Skeletal muscle satellite cell (primary cell): ENCODE measurements around the gene IFIT1.
"Not testable (repeated sequence)": the region's sequence is repeated elsewhere in the genome, so short reads cannot be mapped to it uniquely, and the experiment has no call there.

Source experiments
- H3K27me3 ChIP-seq: 2 replicates; pipeline ENCODE4 v1.7.0; 2013; ENCODE audit warnings: low read length; ENCODE audit not compliant: control insufficient read depth, insufficient read depth
- H3K36me3 ChIP-seq: 2 replicates; pipeline ENCODE4 v1.7.0; 2013; ENCODE audit warnings: mild to moderate bottlenecking, control low read depth, low read length; ENCODE audit not compliant: insufficient read depth
- H3K4me1 ChIP-seq: 2 replicates; pipeline ENCODE4 v1.7.0; 2013; ENCODE audit warnings: low read length; ENCODE audit not compliant: control insufficient read depth, insufficient read depth
- H3K4me2 ChIP-seq: 2 replicates; pipeline ENCODE4 v1.7.0; 2013; ENCODE audit warnings: mild to moderate bottlenecking, low read length
- H3K4me3 ChIP-seq: 2 replicates; pipeline ENCODE4 v1.7.0; 2013; ENCODE audit warnings: low read length
- H3K9ac ChIP-seq: 2 replicates; pipeline ENCODE4 v1.7.0; 2013; ENCODE audit warnings: mild to moderate bottlenecking, low read depth, low read length, moderate library complexity
- H3K9me3 ChIP-seq: replicated peaks from 2 replicates; pipeline ENCODE4 v1.7.0; 2013; ENCODE audit warnings: mild to moderate bottlenecking, control low read depth, low read length

The IFIT1 gene

DNA sequence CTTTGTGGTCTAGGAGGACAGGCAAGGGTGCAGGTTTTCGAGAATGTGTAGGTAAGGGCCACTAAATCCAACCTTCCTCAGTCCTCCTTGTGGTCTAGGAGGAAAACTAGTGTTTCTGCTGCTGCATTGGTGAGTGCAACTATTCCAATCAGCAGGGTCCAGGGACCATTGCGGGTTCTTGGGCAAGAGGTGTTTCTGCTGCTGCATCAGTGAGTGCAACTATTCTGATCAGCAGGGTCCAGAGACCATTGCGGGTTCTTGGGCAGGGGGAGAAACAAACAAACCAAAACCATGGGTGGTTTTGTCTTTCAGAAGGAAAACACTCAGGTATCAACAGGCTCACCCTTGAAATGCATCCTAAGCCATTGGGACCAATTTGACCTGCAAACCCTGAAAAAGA is 15.4 kb downstream of the IFIT1 start:
- not testable (repeated sequence) for H3K9ac ChIP-seq, H3K36me3 ChIP-seq, H3K4me3 ChIP-seq, H3K27me3 ChIP-seq, H3K4me2 ChIP-seq, H3K4me1 ChIP-seq, H3K9me3 ChIP-seq

DNA sequence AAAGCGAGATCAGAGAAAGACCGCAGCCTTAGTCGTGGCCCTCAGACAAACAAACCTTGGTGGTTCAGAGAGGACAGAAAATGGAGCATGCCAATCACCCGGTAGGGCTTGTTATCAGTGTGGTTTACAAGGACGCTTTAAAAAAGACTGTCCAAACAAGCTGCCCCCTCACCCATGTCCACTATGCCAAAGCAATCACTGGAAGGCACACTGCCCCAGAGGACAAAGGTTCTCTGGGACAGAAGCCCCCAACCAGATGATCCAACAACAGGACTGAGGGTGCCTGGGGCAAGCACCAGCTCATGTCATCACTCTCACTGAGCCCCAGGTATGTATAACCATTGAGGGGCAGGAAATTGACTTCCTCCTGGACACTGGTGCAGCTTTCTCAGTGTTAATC is 16.9 kb downstream of the IFIT1 start:
- not testable (repeated sequence) for H3K9ac ChIP-seq, H3K4me2 ChIP-seq, H3K36me3 ChIP-seq, H3K27me3 ChIP-seq, H3K4me1 ChIP-seq, H3K9me3 ChIP-seq, H3K4me3 ChIP-seq

DNA sequence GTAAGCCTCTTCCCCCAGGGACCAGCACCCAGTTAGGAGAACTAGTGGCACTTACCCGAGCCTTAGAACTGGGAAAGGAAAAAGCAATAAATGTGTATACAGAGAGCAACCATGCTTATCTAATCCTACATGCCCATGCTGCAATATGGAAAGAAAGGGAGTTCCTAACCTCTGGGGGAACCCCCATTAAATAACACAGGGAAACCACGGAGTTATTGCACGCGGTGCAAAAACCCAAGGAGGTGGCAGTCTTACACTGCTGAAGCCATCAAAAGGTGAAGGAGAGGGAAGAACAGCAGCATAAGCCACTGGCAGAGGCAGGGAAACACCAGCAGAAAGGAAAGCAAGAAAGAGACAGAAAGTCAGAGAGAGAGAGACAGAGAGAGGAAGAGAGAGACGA is 18.1 kb downstream of the IFIT1 start:
- not testable (repeated sequence) for H3K27me3 ChIP-seq

DNA sequence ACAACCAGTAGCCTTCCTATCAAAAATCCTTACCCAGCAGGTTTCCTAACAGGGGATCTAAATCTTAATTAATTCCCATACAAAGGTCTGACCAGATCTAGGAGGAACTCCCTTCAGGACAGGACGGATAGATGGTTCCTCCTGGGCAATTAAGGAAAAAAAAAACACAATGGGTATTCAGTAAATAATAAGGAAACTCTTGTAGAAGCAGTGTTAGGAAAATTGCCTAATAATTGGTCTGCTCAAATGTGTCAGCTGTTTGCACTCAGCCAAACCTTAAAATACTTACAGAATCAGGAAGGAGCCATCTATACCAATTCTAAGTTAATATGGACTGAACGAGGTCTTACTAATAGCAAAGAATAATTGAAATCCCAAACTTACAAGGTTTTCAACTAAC is 18.7 kb downstream of the IFIT1 start:
- not testable (repeated sequence) for H3K9ac ChIP-seq, H3K4me2 ChIP-seq, H3K4me1 ChIP-seq, H3K36me3 ChIP-seq, H3K27me3 ChIP-seq, H3K4me3 ChIP-seq, H3K9me3 ChIP-seq

More for the DNA sequence above, 18.1 kb downstream of the IFIT1 start:
- H3K9me3 ChIP-seq, H3K4me1 ChIP-seq, H3K36me3 ChIP-seq, H3K4me2 ChIP-seq, H3K9ac ChIP-seq, H3K4me3 ChIP-seq: not testable (repeated sequence)

DNA sequence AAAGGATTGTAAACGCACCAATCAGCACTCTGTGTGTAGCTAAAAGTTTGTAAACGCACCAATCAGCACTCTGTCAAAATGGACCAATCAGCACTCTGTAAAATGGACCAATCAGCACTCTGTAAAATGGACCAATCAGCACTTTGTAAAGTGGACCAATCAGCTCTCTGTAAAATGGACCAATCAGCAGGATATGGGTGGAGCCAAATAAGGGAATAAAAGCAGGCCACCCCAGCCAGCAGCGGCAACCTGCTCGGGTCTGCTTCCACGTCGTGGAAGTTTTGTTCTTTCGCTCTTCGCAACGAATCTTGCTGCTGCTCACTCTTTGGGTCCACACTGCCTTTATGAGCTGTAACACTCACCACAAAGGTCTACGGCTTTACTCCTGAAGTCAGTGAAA is 19.9 kb downstream of the IFIT1 start:
- not testable (repeated sequence) for H3K27me3 ChIP-seq, H3K4me2 ChIP-seq

DNA sequence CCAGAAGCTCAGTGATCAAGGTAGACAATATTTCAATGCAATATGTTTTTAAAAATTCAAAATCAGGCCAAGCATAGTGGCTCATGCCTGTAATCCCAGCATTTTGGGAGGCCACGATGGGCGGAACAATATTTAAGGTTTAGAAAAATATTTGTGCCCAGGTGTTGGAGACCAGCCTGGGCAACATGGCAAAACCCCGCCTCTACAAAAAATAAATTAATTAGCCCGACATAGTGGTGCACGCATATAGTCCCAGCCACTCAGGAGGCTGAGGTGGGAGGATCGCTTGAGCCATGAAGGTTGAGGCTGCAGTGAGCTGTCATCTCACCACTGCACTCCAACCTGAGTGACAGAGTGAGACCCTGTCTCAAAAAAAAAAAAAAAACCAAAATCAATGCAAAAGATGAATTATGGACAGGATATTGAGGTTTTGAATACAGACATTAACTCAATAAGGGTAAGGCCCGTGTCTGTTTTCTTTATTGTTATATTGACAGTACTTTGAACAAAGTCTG is 21.0 kb downstream of the IFIT1 start:
- peak overlapping the region; percentile 90 for H3K4me2 ChIP-seq

More for the DNA sequence above, 19.9 kb downstream of the IFIT1 start:
- not testable (repeated sequence) for H3K36me3 ChIP-seq, H3K9me3 ChIP-seq, H3K4me3 ChIP-seq, H3K9ac ChIP-seq, H3K4me1 ChIP-seq

DNA sequence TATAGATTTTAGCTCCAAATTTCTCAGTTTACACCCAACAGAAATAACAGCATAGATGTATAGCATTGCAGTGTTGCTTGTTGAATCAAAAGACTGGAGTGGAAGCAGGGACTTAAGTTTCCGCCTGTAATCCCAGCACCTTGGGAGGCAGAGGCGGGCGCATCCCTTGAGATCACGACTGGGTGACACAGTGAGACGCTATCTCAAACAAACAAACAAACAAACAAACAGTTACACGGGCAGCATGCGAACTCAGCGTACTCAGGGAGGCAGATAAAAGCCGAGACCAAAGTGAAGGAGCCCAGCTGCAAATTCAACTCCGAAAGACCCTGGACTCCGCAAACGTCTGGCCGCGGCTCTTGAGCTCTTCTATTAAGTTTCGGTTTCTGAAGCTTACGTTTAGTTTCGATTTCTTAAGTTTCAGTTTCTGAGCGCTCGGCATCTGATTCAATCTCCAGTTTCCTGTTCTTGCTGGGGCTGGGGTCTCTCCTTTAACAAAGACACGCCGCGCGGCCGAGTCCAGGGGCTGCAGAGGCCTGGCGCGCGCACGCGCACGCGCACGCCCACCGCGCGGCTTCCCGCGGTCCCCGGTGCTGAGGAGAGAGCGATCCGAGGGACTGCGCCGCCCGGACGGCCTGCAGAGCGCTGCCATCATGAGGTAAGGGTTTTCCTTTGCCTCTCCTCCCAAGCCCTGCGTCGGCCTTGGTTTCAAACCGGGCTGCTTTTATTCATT is 21.9 kb downstream of the IFIT1 start, which contains the start of gene IFIT5:
TSS of gene IFIT5 (plus strand) at position 423 of the 733 bp plus-strand sequence. CDS start at position 654, 231 bp downstream.
- H3K27me3 ChIP-seq: no peaks in the 10 kb centered on the region
- H3K4me2 ChIP-seq: peak within 1 kb of the TSS; percentile 90
- H3K36me3 ChIP-seq: peaks cover 15% of the 10 kb centered on the region
- H3K9ac ChIP-seq: peak within 1 kb of the TSS; percentile 96
- peaks cover 7% of the 10 kb centered on the region for H3K4me1 ChIP-seq
- H3K9me3 ChIP-seq: no peaks in the 10 kb centered on the region
- H3K4me3 ChIP-seq: peak within 1 kb of the TSS; percentile 78

More for the DNA sequence above, 21.0 kb downstream of the IFIT1 start:
- Histone ChIP-seq H3K4me3 (peak overlapping the region; percentile 78), H3K36me3 (peaks cover 14% of the 10 kb centered on the region), H3K9me3 (no peaks in the 10 kb centered on the region), H3K4me1 (peaks cover 7% of the 10 kb centered on the region), H3K9ac (peak overlapping the region; percentile 96), H3K27me3 (no peaks in the 10 kb centered on the region)

DNA sequence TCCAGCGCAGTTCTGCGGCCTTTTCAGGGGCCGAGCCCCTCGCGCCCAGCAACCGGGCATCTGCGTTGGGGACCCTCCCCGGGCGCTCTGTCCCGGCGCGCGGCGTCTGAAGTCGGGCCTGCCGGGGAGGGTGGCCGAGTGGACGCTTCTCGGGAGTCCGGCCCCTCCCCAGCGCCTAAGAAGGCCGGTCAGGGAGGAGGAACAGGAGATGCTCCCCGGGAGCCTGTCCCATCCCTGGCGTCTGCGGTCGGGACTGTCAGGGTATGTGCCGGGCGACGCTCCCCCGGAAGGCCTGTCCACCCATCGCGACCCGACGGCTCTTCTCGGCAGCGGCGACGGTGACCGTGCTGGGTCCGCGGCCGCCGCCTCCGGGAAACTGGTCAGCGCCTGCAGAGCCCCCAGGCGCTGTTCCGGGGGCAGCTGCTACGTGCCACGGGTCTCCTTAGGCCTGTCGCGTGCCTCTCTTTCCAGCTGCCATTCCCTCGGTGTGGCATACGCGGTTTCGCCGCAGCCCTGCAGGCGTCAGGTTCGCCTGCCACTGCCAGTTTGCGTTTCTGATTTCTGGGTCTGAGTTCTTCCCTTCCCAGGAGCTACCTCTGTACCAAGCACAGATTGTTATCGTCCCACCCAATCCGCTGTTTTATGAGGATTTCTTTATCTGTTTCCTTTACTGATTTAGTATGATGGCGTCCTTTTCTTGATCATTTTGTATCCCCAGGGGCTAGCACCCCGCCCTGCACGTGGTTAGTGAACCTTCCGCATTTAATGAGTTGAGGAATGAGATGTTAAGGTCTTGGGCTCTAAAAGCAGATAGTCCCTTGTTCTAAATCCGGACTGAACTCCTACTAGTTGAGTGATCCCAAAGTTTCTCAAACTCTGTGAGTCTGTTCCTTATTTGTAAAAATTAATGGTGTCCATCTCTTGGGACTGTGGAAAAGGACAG is 22.7 kb downstream of the IFIT1 start:
- Histone ChIP-seq H3K36me3 (peaks cover 15% of the 10 kb centered on the region), H3K4me3 (peak overlapping the region; percentile 78), H3K4me2 (peak overlapping the region; percentile 90), H3K27me3 (no peaks in the 10 kb centered on the region), H3K4me1 (peaks cover 7% of the 10 kb centered on the region), H3K9ac (peak overlapping the region; percentile 96), H3K9me3 (no peaks in the 10 kb centered on the region)

DNA sequence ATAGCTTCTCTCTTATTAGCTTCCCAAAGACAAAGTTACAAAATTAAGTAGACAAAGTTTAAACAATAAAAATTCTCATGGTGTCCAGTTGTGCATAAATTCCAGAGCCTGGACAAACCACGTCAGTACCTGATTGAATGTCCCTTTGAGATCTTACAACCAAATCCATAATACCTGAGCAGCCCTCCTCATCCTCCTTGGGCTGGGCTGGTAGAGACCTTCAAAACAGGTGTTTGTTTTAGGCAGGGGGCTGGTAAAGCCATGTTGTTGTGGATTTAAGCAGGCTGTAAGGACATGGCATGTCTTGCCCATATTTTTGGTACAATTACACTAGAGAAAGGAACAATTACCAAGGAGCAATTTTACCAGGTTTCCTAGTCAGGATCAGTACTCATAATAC is 24.0 kb downstream of the IFIT1 start:
- no peaks in the 10 kb centered on the region for H3K27me3 ChIP-seq
- peaks cover 24% of the 10 kb centered on the region for H3K36me3 ChIP-seq
- H3K9me3 ChIP-seq: no peaks in the 10 kb centered on the region
- no peak overlapping the region for H3K4me3 ChIP-seq
- H3K4me2 ChIP-seq: no peak overlapping the region
- peaks cover 7% of the 10 kb centered on the region for H3K4me1 ChIP-seq
- H3K9ac ChIP-seq: no peak overlapping the region

DNA sequence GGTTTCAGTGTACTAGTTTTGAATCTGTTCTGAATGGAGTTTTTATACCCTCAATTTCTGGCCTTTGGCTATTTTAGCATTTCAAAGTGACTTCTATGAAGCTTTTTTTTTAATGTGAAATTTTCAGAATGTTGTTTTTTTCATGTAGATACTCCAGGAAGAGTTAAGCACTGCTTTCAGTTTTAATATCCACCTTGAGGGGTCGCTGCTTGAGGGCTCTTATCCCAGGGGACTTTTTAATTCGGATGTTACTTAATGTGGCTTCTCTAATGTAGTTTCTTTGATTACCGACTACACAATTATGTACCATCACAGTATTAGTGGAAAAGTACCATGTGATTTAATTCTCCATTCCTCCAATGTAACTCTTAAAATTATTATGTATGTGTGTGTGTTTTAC is 27.1 kb downstream of the IFIT1 start:
- Histone ChIP-seq H3K36me3 (peaks cover 27% of the 10 kb centered on the region), H3K27me3 (no peaks in the 10 kb centered on the region), H3K4me3 (no peak overlapping the region), H3K4me1 (peaks cover 3% of the 10 kb centered on the region), H3K9me3 (no peaks in the 10 kb centered on the region), H3K9ac (no peak overlapping the region), H3K4me2 (peak overlapping the region; percentile 48)

DNA sequence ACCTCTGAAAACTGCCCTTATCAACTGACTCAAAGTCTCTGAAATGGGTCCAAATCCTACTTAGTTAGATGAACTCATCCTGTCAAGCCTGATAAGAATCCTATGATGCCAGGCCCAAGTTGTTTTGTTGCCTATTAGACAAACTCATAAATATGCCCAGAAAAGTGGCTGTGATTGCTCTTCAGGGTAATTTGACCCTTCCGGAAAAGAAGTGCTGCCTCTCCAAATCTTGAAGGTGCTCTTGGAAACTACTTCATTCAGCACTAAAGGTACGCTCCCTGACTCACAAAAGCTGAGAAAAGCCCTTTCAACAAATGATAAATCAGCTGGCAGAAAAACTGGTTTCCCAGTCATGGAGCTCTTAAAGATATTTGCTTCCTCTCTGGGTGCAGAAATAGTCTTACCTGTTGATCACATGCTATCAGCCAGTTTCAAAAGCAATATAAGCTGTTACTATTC is 28.6 kb downstream of the IFIT1 start:
- Histone ChIP-seq H3K9me3 (no peaks in the 10 kb centered on the region), H3K4me3 (no peak overlapping the region), H3K36me3 (peaks cover 27% of the 10 kb centered on the region), H3K4me1 (no peaks in the 10 kb centered on the region), H3K27me3 (no peaks in the 10 kb centered on the region), H3K9ac (no peak overlapping the region), H3K4me2 (no peak overlapping the region)
